Retina (tissue), 1 donor: ENCODE measurements around the gene OGFOD3.
"Not testable (repeated sequence)": the region's sequence is repeated elsewhere in the genome, so short reads cannot be mapped to it uniquely, and the experiment has no call there.

Experiments used
- DNase-seq: peaks from one replicate; pipeline ENCODE4 v3.0.0-alpha.2; 2016

The OGFOD3 gene

GRCh38 chr17:82349287-82349701 lies 69.1 kb downstream of the OGFOD3 start:
- DNase-seq = no peak

DNA sequence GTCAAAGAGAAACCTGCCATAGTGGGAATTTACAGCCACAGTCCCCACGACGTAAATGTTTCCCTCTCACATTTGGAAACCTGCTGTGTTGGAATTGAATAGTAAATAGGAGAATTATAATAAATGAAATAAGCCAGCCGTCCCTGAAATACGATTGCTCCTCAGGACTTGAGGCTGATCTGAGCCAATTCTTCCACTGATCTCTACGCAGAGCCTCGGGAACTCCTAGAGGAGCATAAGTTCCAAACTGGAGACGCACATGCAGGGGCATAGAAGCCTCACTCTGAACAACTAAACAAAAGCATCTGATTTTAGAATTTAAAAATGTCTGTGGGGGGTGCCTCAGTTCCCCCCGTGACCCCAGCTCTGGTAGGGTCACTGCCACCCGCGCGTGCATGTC lies 69.5 kb downstream of the OGFOD3 start:
- no peak for DNase-seq

- DNase-seq = no peak
Observed at GRCh38 chr17:82348434-82348833, 70.0 kb downstream of the OGFOD3 start.

- not testable (repeated sequence) for DNase-seq
Observed at GRCh38 chr17:82347994-82348393, 70.4 kb downstream of the OGFOD3 start.

DNA sequence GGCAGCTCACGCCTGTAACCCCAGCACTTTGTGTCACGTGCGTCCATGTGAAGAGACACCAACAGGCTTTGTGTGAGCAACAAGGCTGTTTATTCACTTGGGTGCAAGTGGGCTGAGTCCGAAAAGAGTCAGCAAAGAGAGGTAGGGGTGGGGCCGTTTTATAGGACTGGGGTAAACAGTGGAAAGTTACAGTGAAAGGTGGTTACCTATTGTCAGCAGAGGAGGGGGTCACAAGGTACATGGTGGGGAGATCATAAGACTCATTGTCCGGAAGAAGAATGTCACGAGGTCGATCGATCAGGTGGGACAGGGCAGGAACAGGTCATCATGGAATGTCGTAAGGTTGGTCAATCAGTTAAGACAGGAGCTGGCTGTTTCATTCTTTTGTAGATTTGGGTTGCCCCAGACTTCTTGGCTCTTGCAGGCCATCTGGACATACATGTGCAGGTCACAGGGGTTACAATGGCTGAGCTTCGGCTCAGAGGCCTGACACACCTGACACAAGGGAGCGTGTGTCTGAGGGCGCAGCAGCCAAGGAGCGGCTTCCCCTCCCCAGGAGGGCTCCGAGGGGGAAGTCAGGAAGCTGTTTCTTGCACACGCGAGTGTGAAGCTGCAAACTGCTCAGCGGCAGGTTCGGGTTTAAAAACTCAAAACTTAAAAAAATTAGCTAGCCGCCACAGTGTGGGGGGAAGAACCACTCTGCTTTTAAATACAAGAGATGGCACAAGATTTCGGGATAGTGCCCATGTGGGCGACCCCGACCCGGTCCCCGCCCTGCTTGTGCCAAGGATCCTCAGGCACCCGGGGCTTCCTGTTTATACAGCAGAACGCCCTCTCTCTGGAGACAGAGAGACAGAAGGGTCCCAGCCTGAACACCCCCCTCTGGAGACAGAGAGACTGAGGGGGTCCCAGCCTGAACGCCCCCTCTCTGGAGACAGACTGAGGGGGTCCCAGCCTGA lies 71.8 kb downstream of the OGFOD3 start:
- DNase-seq = no peak

DNA sequence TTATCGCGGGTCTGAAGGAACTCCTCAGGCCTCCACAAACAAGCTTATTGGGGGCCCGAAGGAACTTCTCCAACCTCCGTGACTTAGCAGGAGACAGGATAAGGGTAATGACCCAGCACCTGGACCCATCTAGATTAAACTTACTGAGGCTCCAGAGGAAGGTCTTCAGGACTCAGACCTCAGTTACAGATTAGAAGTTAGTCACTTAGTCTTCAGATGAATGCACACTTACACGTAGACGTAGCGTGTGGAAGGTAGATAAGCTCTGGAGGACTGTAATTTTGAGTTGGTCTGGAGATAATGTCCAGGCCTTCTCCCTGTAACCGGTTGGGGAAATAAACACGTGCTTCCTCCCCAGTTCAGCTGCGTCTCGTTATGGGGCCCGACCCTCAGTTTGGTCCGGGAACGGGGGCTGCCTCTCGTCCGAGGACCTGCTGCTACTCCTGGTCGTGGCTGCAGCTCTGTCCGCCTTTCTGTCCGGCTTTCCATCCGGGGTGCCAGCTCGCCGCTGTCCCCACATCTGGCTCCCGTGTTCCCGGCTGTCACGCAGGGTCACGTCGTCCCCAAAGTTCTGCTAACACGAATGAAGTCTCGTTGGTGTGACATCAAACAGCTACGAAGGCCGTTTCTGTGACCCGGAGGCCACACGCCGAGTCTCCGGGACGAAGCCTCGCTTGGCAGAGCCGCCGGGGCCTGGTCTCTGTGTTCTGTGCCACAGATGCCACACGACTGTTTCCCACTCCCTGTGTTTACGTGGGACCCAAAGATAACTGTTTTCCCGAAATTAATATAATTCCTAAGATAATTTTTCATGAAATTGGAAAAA lies 73.0 kb downstream of the OGFOD3 start:
- DNase-seq = no peak

DNA sequence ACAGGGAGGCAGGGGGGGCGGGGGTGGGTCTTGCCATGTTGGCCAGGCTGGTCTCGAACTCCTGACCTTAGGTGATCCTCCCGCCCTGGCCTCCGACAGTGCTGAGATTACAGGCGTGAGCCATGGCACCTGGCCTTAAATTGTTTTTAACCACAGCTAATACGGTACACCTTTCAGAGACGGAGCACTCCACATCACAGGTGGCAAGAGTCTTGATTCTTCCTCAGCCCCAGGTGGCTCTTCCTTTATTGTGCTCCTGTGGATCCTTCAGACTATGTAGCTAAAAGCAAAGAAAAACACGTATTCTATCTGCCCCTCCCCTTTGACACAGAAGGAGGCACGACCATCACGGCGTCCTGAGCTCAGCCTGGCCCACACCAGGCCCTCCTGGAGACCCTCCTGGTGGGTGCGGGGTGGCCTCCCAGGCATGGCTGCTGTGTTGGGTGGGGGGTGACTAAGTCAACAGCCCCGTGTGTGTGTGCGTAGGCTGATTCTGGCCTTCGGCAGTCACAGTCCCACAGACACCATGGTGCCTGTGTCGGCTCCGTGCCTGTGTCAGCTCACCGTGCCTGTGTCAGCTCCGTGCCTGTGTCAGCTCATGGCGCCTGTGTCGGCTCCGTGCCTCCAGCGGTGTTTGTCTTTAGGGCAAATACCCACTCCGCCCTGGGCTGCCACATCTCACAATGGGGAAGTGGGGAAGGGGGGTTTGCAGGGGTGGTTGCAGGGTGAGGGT lies 74.0 kb downstream of the OGFOD3 start:
- DNase-seq = no peak

GRCh38 chr17:82343560-82343959 lies 74.8 kb downstream of the OGFOD3 start:
- DNase-seq = no peak

GRCh38 chr17:82342361-82343079 lies 75.9 kb downstream of the OGFOD3 start:
- DNase-seq = no peak

DNA sequence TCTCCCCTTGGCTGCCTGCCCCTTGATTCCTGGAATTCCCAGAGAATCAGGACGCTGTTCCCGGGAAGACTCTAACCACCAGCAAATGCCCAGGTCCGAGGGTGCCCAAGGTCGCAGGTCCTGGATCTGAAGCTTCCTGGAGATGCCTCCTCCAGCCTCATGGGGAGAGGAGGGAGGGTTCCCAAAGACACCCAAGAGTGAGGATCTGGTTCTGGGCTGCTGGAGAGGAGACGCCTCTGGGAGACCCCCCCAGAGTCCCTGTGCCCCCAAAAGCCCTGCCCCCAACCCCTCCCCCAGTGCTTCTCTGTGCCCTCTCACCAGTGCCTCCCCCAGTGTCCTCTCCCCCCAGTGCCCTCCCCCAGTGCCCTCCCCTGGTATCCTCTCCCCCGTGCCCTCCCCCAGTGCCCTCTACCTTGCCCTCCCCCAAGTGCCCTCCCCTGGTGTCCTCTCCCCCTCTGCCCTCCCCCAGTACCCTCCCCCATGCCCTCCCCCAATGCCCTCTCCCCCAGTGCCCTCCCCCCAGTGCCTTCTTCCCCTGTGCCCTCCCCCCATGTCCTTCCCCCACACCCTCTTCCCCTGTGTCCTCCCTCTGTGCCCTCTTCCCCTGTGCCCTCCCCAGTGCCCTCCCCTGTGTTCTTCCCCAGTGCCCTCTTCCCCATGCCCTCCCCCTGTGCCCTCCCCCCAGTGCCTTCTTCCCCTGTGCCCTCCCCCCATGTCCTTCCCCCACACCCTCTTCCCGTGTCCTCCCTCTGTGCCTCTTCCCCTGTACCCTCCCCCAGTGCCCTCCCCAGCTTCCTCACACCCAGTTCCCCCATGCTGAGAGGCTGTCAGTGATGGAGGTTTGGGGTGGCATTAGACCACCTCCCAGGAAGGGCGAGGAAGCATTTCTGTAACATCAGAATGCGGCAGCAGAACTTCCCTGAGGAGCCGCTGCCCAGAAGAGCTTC lies 78.5 kb downstream of the OGFOD3 start:
- no peak for DNase-seq
